Right atrium auricular region (tissue), 2 donors: ENCODE measurements around the gene NUDC. TPM values are rescaled to one million over a fixed set of nuclear protein-coding genes. Genes with fewer than 3 reads are reported as not detected.
A peak's percentile ranks its signal among the peaks of the same experiment; 100 is the strongest.
"Not testable (repeated sequence)": the region's sequence is repeated elsewhere in the genome, so short reads cannot be mapped to it uniquely, and the experiment has no call there.

Experiments used
- DNase-seq: peaks from one replicate; pipeline ENCODE4 v3.0.0-alpha.2; 2019; ENCODE audit warnings: low spot score
- H3K27ac ChIP-seq, 2 donors: fragments of 200-600 bp; sonication (generic); 1 replicate in 1 of 2; 2 replicates in 1 of 2; pipeline ENCODE4 v1.5.1; 2016 to 2019
- H3K27me3 ChIP-seq, 2 donors: fragments of 200-600 bp; sonication (generic); one replicate each; pipeline versions ENCODE4 v1.5.1 to v1.6.0; 2017 to 2019
- H3K36me3 ChIP-seq: fragments of 200-600 bp; sonication (generic); one replicate; pipeline ENCODE4 v1.5.1; 2016
- H3K4me1 ChIP-seq, 2 donors: fragments of 200-600 bp; sonication (generic); one replicate each; pipeline versions ENCODE4 v1.5.1 to v1.6.0; 2017 to 2019
- H3K4me3 ChIP-seq, 2 donors: fragments of 200-600 bp; sonication (generic); 1 replicate in 1 of 2; 2 replicates in 1 of 2; pipeline ENCODE4 v1.5.1; 2017 to 2019; ENCODE audit warnings: mild to moderate bottlenecking in 1 of 2, moderate library complexity in 1 of 2
- H3K9me3 ChIP-seq, 2 donors: fragments of 200-600 bp; sonication (generic); one replicate each; pipeline ENCODE4 v1.5.1; 2019
- CTCF ChIP-seq, 2 donors: fragments of 200-600 bp; sonication (generic); IDR thresholded peaks; one replicate each; pipeline ENCODE4 v1.5.1; 2019; ENCODE audit warnings: antibody characterized with exemption in 2 of 2
- total RNA-seq, 2 donors: library from RNA; depleted of rRNA; stranded (reverse); fragments of >200 nt; gene quantifications; one replicate each; pipeline ENCODE4 v1.1.0, GENCODE V29; 2016

NUDC gene
- total RNA-seq, result 10 to 100 TPM; 66.7 to 82.3 TPM

GRCh38 chr1:26921540-26922430 lies at the start of gene NUDC:
TSS of gene NUDC (plus strand) at chr1:26921743. CDS start at chr1:26921849, 106 bp downstream.
- peak within 1 kb of the TSS; percentile 72 to 99 for H3K4me3 ChIP-seq
- no peak for TF ChIP-seq CTCF (IDR thresholded peaks at IDR 0.05)
- peaks cover 27% of the 10 kb centered on the region for H3K36me3 ChIP-seq
- H3K9me3 ChIP-seq, result no peaks in the 10 kb centered on the region
- H3K27ac ChIP-seq, result peak within 1 kb of the TSS; percentile 76 to 94
- peak; percentile 97 for DNase-seq
- no peaks in the 10 kb centered on the region for H3K27me3 ChIP-seq
- H3K4me1 ChIP-seq, result peaks cover 0 to 25% of the 10 kb centered on the region in 2 donors

GRCh38 chr1:26873097-26873496 lies 48.4 kb upstream of the NUDC start:
- peaks cover 12% of the 10 kb centered on the region for H3K36me3 ChIP-seq
- H3K27me3 ChIP-seq, H3K4me3 ChIP-seq, H3K4me1 ChIP-seq, H3K9me3 ChIP-seq, DNase-seq, H3K27ac ChIP-seq: not testable (repeated sequence)

GRCh38 chr1:26874896-26875295 lies 46.6 kb upstream of the NUDC start:
- no peak for TF ChIP-seq CTCF (IDR thresholded peaks at IDR 0.05)

GRCh38 chr1:26877326-26877725 lies 44.2 kb upstream of the NUDC start:
- Histone ChIP-seq H3K36me3 (peaks cover 52% of the 10 kb centered on the region), H3K27me3 (no peaks in the 10 kb centered on the region)
- TF ChIP-seq CTCF (IDR thresholded peaks at IDR 0.05), result no peak

More at GRCh38 chr1:26874896-26875295, 46.6 kb upstream of the NUDC start:
- H3K9me3 ChIP-seq, result no peaks in the 10 kb centered on the region
- H3K27ac ChIP-seq, result no peak overlapping the region
- no peak overlapping the region for H3K4me3 ChIP-seq
- H3K27me3 ChIP-seq, result no peaks in the 10 kb centered on the region
- no peak for DNase-seq
- H3K36me3 ChIP-seq, result peaks cover 27% of the 10 kb centered on the region
- peaks cover 0 to 6% of the 10 kb centered on the region in 2 donors for H3K4me1 ChIP-seq

GRCh38 chr1:26879793-26880192 lies 41.8 kb upstream of the NUDC start:
- Histone ChIP-seq H3K27ac (no peak overlapping the region), H3K4me1 (peaks cover 0 to 6% of the 10 kb centered on the region in 2 donors), H3K9me3 (no peaks in the 10 kb centered on the region), H3K27me3 (no peaks in the 10 kb centered on the region), H3K36me3 (peaks cover 76% of the 10 kb centered on the region), H3K4me3 (no peak overlapping the region)
- TF ChIP-seq CTCF (IDR thresholded peaks at IDR 0.05), result no peak
- no peak for DNase-seq

More at GRCh38 chr1:26877326-26877725, 44.2 kb upstream of the NUDC start:
- H3K4me3 ChIP-seq, result no peak overlapping the region
- no peaks in the 10 kb centered on the region for H3K9me3 ChIP-seq
- DNase-seq, result no peak
- peaks cover 0 to 6% of the 10 kb centered on the region in 2 donors for H3K4me1 ChIP-seq
- H3K27ac ChIP-seq, result no peak overlapping the region

- not testable (repeated sequence) for H3K4me1 ChIP-seq, H3K4me3 ChIP-seq, H3K27ac ChIP-seq, H3K27me3 ChIP-seq, DNase-seq, H3K9me3 ChIP-seq
- H3K36me3 ChIP-seq, result peaks cover 85% of the 10 kb centered on the region
Measured at GRCh38 chr1:26881611-26882010, 39.9 kb upstream of the NUDC start.
